HepG2 (cell line): ENCODE data around the gene PDP2. TPM values are rescaled to one million over a fixed set of nuclear protein-coding genes. Genes with fewer than 3 reads are reported as not detected.

Source experiments
- DNMT1 ChIP-seq: sonication (generic); formaldehyde crosslinking; IDR thresholded peaks from 2 replicates; pipeline ENCODE4 v1.5.1; 2020; ENCODE audit warnings: mild to moderate bottlenecking, missing genetic modification reagents
- GABPA ChIP-seq, 2 experiments: IDR thresholded peaks; 2 replicates each; pipeline ENCODE4 v1.6.1; 2011 to 2016; ENCODE audit warnings: low read depth in 2 of 2, low read length in 1 of 2, missing biosample characterization in 1 of 2, missing genetic modification characterization in 1 of 2
- HDAC6 ChIP-seq: fragments of 200-600 bp; sonication (generic); IDR thresholded peaks from 2 replicates; pipeline ENCODE4 v1.7.0; 2017; ENCODE audit warnings: mild to moderate bottlenecking, antibody characterized with exemption, low read length, low read depth
- REL ChIP-seq: sonication (generic); formaldehyde crosslinking; conservative IDR thresholded peaks from 2 replicates; pipeline ENCODE4 v1.8.0; 2022; ENCODE audit warnings: mild to moderate bottlenecking, missing genetic modification reagents, moderate library complexity
- RELA ChIP-seq: sonication (generic); formaldehyde crosslinking; IDR thresholded peaks from 2 replicates; pipeline ENCODE4 v1.4.0; 2020; ENCODE audit warnings: missing genetic modification reagents
- SMYD3 ChIP-seq: sonication (generic); formaldehyde crosslinking; IDR thresholded peaks from 2 replicates; pipeline ENCODE4 v1.8.1; 2023; ENCODE audit warnings: mild to moderate bottlenecking, missing genetic modification reagents
- SOX6 ChIP-seq, 2 experiments: fragments of 450-650 bp in 1 of 2; sonication (generic) in 1 of 2; formaldehyde crosslinking in 1 of 2; IDR thresholded peaks; 2 replicates each; pipeline versions ENCODE4 v1.4.0 to v1.6.1; 2017 to 2020; ENCODE audit warnings: antibody characterized with exemption in 1 of 2, mild to moderate bottlenecking in 1 of 2, missing genetic modification reagents in 1 of 2
- ZKSCAN1 ChIP-seq: fragments of 150-350 bp; IDR thresholded peaks from 2 replicates; pipeline ENCODE4 v1.6.1; 2014; ENCODE audit warnings: low read length
- ZNF382 ChIP-seq: sonication (generic); formaldehyde crosslinking; IDR thresholded peaks from 2 replicates; pipeline ENCODE4 v1.5.0; 2020; ENCODE audit warnings: missing genetic modification reagents, mild to moderate bottlenecking, borderline replicate concordance
- ZNF570 ChIP-seq: sonication (generic); formaldehyde crosslinking; IDR thresholded peaks from 2 replicates; pipeline ENCODE4 v1.4.0; 2020; ENCODE audit warnings: mild to moderate bottlenecking, missing genetic modification reagents, borderline replicate concordance
- ZNF660 ChIP-seq: sonication (generic); formaldehyde crosslinking; IDR thresholded peaks from 2 replicates; pipeline ENCODE4 v1.5.1; 2020; ENCODE audit warnings: mild to moderate bottlenecking, low read depth, missing genetic modification reagents, borderline replicate concordance
- ZSCAN9 ChIP-seq: IDR thresholded peaks from 2 replicates; pipeline ENCODE4 v1.6.1; 2016; ENCODE audit warnings: borderline replicate concordance
- polyA plus RNA-seq, 8 experiments: library from polyadenylated mRNA; depleted of rRNA in 3 of 8; stranded (reverse) in 7 of 8; unstranded in 1 of 8; fragments of >200 nt; fragmentation: Illumina TruSeq in 4 of 8; extraction: Trizol in 4 of 8; gene quantifications; 2 replicates each; pipeline versions ENCODE4 v1.2.1 to v1.2.3, GENCODE V29; 2011 to 2016; ENCODE audit warnings: low read depth in 4 of 8, missing spikeins in 1 of 8, mixed read lengths in 1 of 8; ENCODE audit not compliant: insufficient read depth in 1 of 8
- total RNA-seq, 5 experiments: library from RNA; depleted of rRNA; stranded (reverse); fragments of >200 nt; fragmentation: Illumina TruSeq; extraction: Trizol; gene quantifications; 2 replicates each; pipeline ENCODE4 v1.2.3, GENCODE V29; 2016; ENCODE audit warnings: low read depth in 1 of 5
- TF ChIP-seq, protein P1 (sequence below): sonication (generic); formaldehyde crosslinking; IDR thresholded peaks from 2 replicates; pipeline ENCODE4 v1.5.1; 2020; ENCODE audit warnings: mild to moderate bottlenecking, missing genetic modification reagents, moderate library complexity
- TF ChIP-seq, protein P2 (sequence below): sonication (generic); formaldehyde crosslinking; IDR thresholded peaks from 2 replicates; pipeline ENCODE4 v1.8.1; 2023; ENCODE audit warnings: mild to moderate bottlenecking, missing genetic modification reagents
- TF ChIP-seq, protein P3 (sequence below): sonication (generic); formaldehyde crosslinking; IDR thresholded peaks from 2 replicates; pipeline ENCODE4 v1.4.0; 2020; ENCODE audit warnings: mild to moderate bottlenecking, missing genetic modification reagents, borderline replicate concordance
- TF ChIP-seq, protein P4 (sequence below): sonication (generic); formaldehyde crosslinking; IDR thresholded peaks from 2 replicates; pipeline ENCODE4 v1.8.0; 2022; ENCODE audit warnings: mild to moderate bottlenecking, missing genetic modification reagents

Gene PDP2
- total and polyA plus RNA-seq, 2 of the 13 experiments (the other 11 are each of a cell fraction or from before 2014, with no cell fraction given) = 12.8 to 15.8 TPM

GRCh38 chr16:66905633-66906539 lies 25.6 kb downstream of the PDP2 start (continued):
- TF ChIP-seq, protein P1, sequence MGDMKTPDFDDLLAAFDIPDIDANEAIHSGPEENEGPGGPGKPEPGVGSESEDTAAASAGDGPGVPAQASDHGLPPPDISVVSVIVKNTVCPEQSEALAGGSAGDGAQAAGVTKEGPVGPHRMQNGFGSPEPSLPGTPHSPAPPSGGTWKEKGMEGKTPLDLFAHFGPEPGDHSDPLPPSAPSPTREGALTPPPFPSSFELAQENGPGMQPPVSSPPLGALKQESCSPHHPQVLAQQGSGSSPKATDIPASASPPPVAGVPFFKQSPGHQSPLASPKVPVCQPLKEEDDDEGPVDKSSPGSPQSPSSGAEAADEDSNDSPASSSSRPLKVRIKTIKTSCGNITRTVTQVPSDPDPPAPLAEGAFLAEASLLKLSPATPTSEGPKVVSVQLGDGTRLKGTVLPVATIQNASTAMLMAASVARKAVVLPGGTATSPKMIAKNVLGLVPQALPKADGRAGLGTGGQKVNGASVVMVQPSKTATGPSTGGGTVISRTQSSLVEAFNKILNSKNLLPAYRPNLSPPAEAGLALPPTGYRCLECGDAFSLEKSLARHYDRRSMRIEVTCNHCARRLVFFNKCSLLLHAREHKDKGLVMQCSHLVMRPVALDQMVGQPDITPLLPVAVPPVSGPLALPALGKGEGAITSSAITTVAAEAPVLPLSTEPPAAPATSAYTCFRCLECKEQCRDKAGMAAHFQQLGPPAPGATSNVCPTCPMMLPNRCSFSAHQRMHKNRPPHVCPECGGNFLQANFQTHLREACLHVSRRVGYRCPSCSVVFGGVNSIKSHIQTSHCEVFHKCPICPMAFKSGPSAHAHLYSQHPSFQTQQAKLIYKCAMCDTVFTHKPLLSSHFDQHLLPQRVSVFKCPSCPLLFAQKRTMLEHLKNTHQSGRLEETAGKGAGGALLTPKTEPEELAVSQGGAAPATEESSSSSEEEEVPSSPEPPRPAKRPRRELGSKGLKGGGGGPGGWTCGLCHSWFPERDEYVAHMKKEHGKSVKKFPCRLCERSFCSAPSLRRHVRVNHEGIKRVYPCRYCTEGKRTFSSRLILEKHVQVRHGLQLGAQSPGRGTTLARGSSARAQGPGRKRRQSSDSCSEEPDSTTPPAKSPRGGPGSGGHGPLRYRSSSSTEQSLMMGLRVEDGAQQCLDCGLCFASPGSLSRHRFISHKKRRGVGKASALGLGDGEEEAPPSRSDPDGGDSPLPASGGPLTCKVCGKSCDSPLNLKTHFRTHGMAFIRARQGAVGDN = no peak; the same call in 1 of the 2 replicates
- TF ChIP-seq SMYD3 (CRISPR knock-in tag) = no peak
- TF ChIP-seq HDAC6 = no peak
- TF ChIP-seq, protein P2, sequence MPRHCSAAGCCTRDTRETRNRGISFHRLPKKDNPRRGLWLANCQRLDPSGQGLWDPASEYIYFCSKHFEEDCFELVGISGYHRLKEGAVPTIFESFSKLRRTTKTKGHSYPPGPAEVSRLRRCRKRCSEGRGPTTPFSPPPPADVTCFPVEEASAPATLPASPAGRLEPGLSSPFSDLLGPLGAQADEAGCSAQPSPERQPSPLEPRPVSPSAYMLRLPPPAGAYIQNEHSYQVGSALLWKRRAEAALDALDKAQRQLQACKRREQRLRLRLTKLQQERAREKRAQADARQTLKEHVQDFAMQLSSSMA (CRISPR knock-in tag) = no peak
- TF ChIP-seq, protein P3, sequence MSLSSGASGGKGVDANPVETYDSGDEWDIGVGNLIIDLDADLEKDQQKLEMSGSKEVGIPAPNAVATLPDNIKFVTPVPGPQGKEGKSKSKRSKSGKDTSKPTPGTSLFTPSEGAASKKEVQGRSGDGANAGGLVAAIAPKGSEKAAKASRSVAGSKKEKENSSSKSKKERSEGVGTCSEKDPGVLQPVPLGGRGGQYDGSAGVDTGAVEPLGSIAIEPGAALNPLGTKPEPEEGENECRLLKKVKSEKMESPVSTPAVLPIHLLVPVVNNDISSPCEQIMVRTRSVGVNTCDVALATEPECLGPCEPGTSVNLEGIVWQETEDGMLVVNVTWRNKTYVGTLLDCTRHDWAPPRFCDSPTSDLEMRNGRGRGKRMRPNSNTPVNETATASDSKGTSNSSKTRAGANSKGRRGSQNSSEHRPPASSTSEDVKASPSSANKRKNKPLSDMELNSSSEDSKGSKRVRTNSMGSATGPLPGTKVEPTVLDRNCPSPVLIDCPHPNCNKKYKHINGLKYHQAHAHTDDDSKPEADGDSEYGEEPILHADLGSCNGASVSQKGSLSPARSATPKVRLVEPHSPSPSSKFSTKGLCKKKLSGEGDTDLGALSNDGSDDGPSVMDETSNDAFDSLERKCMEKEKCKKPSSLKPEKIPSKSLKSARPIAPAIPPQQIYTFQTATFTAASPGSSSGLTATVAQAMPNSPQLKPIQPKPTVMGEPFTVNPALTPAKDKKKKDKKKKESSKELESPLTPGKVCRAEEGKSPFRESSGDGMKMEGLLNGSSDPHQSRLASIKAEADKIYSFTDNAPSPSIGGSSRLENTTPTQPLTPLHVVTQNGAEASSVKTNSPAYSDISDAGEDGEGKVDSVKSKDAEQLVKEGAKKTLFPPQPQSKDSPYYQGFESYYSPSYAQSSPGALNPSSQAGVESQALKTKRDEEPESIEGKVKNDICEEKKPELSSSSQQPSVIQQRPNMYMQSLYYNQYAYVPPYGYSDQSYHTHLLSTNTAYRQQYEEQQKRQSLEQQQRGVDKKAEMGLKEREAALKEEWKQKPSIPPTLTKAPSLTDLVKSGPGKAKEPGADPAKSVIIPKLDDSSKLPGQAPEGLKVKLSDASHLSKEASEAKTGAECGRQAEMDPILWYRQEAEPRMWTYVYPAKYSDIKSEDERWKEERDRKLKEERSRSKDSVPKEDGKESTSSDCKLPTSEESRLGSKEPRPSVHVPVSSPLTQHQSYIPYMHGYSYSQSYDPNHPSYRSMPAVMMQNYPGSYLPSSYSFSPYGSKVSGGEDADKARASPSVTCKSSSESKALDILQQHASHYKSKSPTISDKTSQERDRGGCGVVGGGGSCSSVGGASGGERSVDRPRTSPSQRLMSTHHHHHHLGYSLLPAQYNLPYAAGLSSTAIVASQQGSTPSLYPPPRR (CRISPR knock-in tag) = peak; percentile 83; the same call in 1 of the 2 replicates
- TF ChIP-seq DNMT1 (CRISPR knock-in tag) = peak; percentile 57; the same call in 1 of the 2 replicates
- TF ChIP-seq ZKSCAN1 = no peak
- no peak for TF ChIP-seq SOX6 (IDR thresholded peaks at IDR 0.05)
- TF ChIP-seq SOX6 (CRISPR knock-in tag; IDR thresholded peaks at IDR 0.05) = peak; percentile 83
- TF ChIP-seq ZNF382 (CRISPR knock-in tag) = no peak
- no peak for TF ChIP-seq ZNF660 (CRISPR knock-in tag)
- TF ChIP-seq REL (CRISPR knock-in tag) = no peak
- no peak for TF ChIP-seq ZNF570 (CRISPR knock-in tag)
- TF ChIP-seq, protein P4, sequence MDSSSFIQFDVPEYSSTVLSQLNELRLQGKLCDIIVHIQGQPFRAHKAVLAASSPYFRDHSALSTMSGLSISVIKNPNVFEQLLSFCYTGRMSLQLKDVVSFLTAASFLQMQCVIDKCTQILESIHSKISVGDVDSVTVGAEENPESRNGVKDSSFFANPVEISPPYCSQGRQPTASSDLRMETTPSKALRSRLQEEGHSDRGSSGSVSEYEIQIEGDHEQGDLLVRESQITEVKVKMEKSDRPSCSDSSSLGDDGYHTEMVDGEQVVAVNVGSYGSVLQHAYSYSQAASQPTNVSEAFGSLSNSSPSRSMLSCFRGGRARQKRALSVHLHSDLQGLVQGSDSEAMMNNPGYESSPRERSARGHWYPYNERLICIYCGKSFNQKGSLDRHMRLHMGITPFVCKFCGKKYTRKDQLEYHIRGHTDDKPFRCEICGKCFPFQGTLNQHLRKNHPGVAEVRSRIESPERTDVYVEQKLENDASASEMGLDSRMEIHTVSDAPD = no peak; the same call in 1 of the 2 replicates
- no peak; the same call in 1 of the 2 replicates for TF ChIP-seq ZSCAN9 (CRISPR knock-in tag)
- peak; percentile 47; the same call in 1 of the 2 replicates for TF ChIP-seq RELA (CRISPR knock-in tag)
- TF ChIP-seq GABPA (IDR thresholded peaks at IDR 0.05; ENCODE audit: low read depth, low read length) = no peak
- TF ChIP-seq GABPA (CRISPR knock-in tag; IDR thresholded peaks at IDR 0.05; ENCODE audit: low read depth) = peak; percentile 13; the same call in 1 of the 2 replicates
